Activated T-helper 2 cell treated with anti-CD3 and anti-CD28 coated beads, Interferon-gamma antibody, Interleukin-2, Interleukin-4, amounts not matched to agents 10 μg/mL and 5 μg/mL and 100 μg/mL, durations not matched to agents 14 hours and 24 hours and 36 hours (primary cell): ENCODE data around the gene FKBP8. TPM values are rescaled to one million over a fixed set of nuclear protein-coding genes. Genes with fewer than 3 reads are reported as not detected.

Source experiments
- DNase-seq: peaks from one replicate; pipeline ENCODE4 v3.0.0; 2021; ENCODE audit warnings: low spot score
- H3K27ac Mint-ChIP-seq: one replicate; pipeline ENCODE4 v1.8.0; 2021; ENCODE audit warnings: mixed read lengths
- H3K27me3 Mint-ChIP-seq: one replicate; pipeline ENCODE4 v1.8.0; 2021; ENCODE audit warnings: low read depth, mixed read lengths
- H3K36me3 Mint-ChIP-seq: one replicate; pipeline ENCODE4 v1.8.0; 2021; ENCODE audit warnings: low read depth, mixed read lengths
- H3K4me1 Mint-ChIP-seq: one replicate; pipeline ENCODE4 v1.8.0; 2021; ENCODE audit warnings: low read depth, mixed read lengths
- H3K4me3 Mint-ChIP-seq: one replicate; pipeline ENCODE4 v1.8.0; 2021; ENCODE audit warnings: low read depth, mild to moderate bottlenecking, moderate library complexity, mixed read lengths
- H3K9me3 Mint-ChIP-seq: one replicate; pipeline ENCODE4 v1.8.0; 2021; ENCODE audit warnings: mixed read lengths
- intact Hi-C: fragments of 100-400 bp; cut with micrococcal nuclease; formaldehyde crosslinking; loops from one replicate; pipeline ENCODE4 v1.15.1; 2023
- total RNA-seq: library from RNA; stranded (reverse); gene quantifications from 2 replicates; pipeline ENCODE4 v1.2.3, GENCODE V29; 2022

The FKBP8 gene
- total RNA-seq, 1 donor from 2014 or later: 196 TPM

GRCh38 chr19:18489627-18490184 is 53.7 kb downstream of the FKBP8 start:
- intact Hi-C loops: no loop called here
- Mint-ChIP-seq H3K4me3 (no peak overlapping the region), H3K27me3 (no peaks in the 10 kb centered on the region), H3K36me3 (no peaks in the 10 kb centered on the region), H3K4me1 (peaks cover 26% of the 10 kb centered on the region), H3K27ac (no peak overlapping the region), H3K9me3 (no peaks in the 10 kb centered on the region)
- no peak for DNase-seq

- Mint-ChIP-seq H3K27me3 (no peaks in the 10 kb centered on the region), H3K9me3 (no peaks in the 10 kb centered on the region), H3K4me1 (peaks cover 23% of the 10 kb centered on the region), H3K27ac (no peak overlapping the region), H3K36me3 (no peaks in the 10 kb centered on the region), H3K4me3 (no peak overlapping the region)
- no peak for DNase-seq
- intact Hi-C loops: no loop called here
Measured at GRCh38 chr19:18488838-18489626, 54.3 kb downstream of the FKBP8 start.

GRCh38 chr19:18488403-18488723 is 55.0 kb downstream of the FKBP8 start:
- intact Hi-C loops: no loop called here
- no peak overlapping the region for H3K27ac Mint-ChIP-seq
- H3K9me3 Mint-ChIP-seq: no peaks in the 10 kb centered on the region
- H3K4me1 Mint-ChIP-seq: peaks cover 25% of the 10 kb centered on the region
- H3K4me3 Mint-ChIP-seq: no peak overlapping the region
- DNase-seq: no peak
- H3K36me3 Mint-ChIP-seq: no peaks in the 10 kb centered on the region
- no peaks in the 10 kb centered on the region for H3K27me3 Mint-ChIP-seq

GRCh38 chr19:18487576-18488402 is 55.6 kb downstream of the FKBP8 start:
- Mint-ChIP-seq H3K36me3 (peaks cover 3% of the 10 kb centered on the region), H3K27ac (peak overlapping the region; percentile 28), H3K9me3 (no peaks in the 10 kb centered on the region), H3K4me3 (no peak overlapping the region), H3K4me1 (peaks cover 31% of the 10 kb centered on the region), H3K27me3 (no peaks in the 10 kb centered on the region)
- intact Hi-C loops: no loop called here
- no peak for DNase-seq

GRCh38 chr19:18486746-18487145 is 56.6 kb downstream of the FKBP8 start:
- peak overlapping the region; percentile 48 for H3K27ac Mint-ChIP-seq
- no peaks in the 10 kb centered on the region for H3K9me3 Mint-ChIP-seq
- intact Hi-C loops: no loop called here
- H3K36me3 Mint-ChIP-seq: peaks cover 3% of the 10 kb centered on the region
- H3K4me1 Mint-ChIP-seq: peaks cover 39% of the 10 kb centered on the region
- no peak overlapping the region for H3K4me3 Mint-ChIP-seq
- no peak for DNase-seq
- no peaks in the 10 kb centered on the region for H3K27me3 Mint-ChIP-seq

GRCh38 chr19:18484992-18485391 is 58.4 kb downstream of the FKBP8 start:
- H3K27me3 Mint-ChIP-seq: no peaks in the 10 kb centered on the region
- peak overlapping the region; percentile 3 for H3K27ac Mint-ChIP-seq
- intact Hi-C loops: no loop called here
- peaks cover 9% of the 10 kb centered on the region for H3K36me3 Mint-ChIP-seq
- no peak for DNase-seq
- no peak overlapping the region for H3K4me3 Mint-ChIP-seq
- H3K9me3 Mint-ChIP-seq: peaks cover 5% of the 10 kb centered on the region
- peaks cover 53% of the 10 kb centered on the region for H3K4me1 Mint-ChIP-seq

GRCh38 chr19:18483119-18483890 is 60.1 kb downstream of the FKBP8 start:
- no peak for DNase-seq
- Mint-ChIP-seq H3K36me3 (peaks cover 12% of the 10 kb centered on the region), H3K9me3 (peaks cover 5% of the 10 kb centered on the region), H3K27ac (peak overlapping the region; percentile 61), H3K27me3 (no peaks in the 10 kb centered on the region), H3K4me3 (no peak overlapping the region), H3K4me1 (peaks cover 69% of the 10 kb centered on the region)
- intact Hi-C loops: no loop called here

Other genes with a start within 250 kb of the FKBP8 start
- gene LSM4, start 220.5 kb downstream of the FKBP8 start, total RNA-seq: 198 and 208 TPM in 2 replicates
- gene PGPEP1, start 203.0 kb downstream of the FKBP8 start, total RNA-seq: 24.9 and 29.4 TPM in 2 replicates
- not detected in 2 replicates for gene GDF15, start 157.4 kb downstream of the FKBP8 start, total RNA-seq
- gene LRRC25, start 146.0 kb downstream of the FKBP8 start, total RNA-seq: not detected in 2 replicates
- 133 and 146 TPM in 2 replicates for gene SSBP4, start 124.2 kb downstream of the FKBP8 start, total RNA-seq
- 15.1 and 20.3 TPM in 2 replicates for gene ISYNA1, start 105.4 kb downstream of the FKBP8 start, total RNA-seq
- gene ELL, start 21.5 kb downstream of the FKBP8 start, total RNA-seq: 27.0 and 27.5 TPM in 2 replicates
- gene KXD1, start 14.3 kb upstream of the FKBP8 start, total RNA-seq: 132 and 141 TPM in 2 replicates
- gene UBA52, start 28.3 kb upstream of the FKBP8 start, total RNA-seq: 1,564 and 1,579 TPM in 2 replicates
- 122 and 132 TPM in 2 replicates for gene REX1BD, start 45.2 kb upstream of the FKBP8 start, total RNA-seq
- gene CRLF1, start 63.2 kb upstream of the FKBP8 start, total RNA-seq: not detected in 2 replicates
- not detected in 2 replicates for gene TMEM59L, start 69.3 kb upstream of the FKBP8 start, total RNA-seq
- 11.6 and 11.7 TPM in 2 replicates for gene KLHL26, start 93.5 kb upstream of the FKBP8 start, total RNA-seq
- gene CRTC1, start 140.1 kb upstream of the FKBP8 start, total RNA-seq: 6.4 and 7.0 TPM in 2 replicates
- not detected in 2 replicates for gene COMP, start 247.7 kb upstream of the FKBP8 start, total RNA-seq